GM12875 (cell line): ENCODE data around the gene CNTN4.

Experiments
- H3K4me3 ChIP-seq: one replicate; pipeline ENCODE4 v1.5.1; 2011; ENCODE audit warnings: low read depth, low read length, control low read depth
- CTCF ChIP-seq: IDR thresholded peaks from 2 replicates; pipeline ENCODE4 v1.5.1; 2011; ENCODE audit warnings: low read depth, mild to moderate bottlenecking, control low read depth, inconsistent platforms, low read length, moderate library complexity, borderline replicate concordance; ENCODE audit not compliant: insufficient read depth

CNTN4 gene

GRCh38 chr3:3065876-3066275 lies 967.2 kb downstream of the CNTN4 start:
- TF ChIP-seq CTCF, result no peak
- H3K4me3 ChIP-seq, result no peak overlapping the region

- TF ChIP-seq CTCF, result no peak
- no peak overlapping the region for H3K4me3 ChIP-seq
These were observed 967.7 kb downstream of the CNTN4 start for GRCh38 chr3:3066378-3066777.

- TF ChIP-seq CTCF, result no peak
- no peak overlapping the region for H3K4me3 ChIP-seq
These were observed 968.2 kb downstream of the CNTN4 start for GRCh38 chr3:3066910-3067309.

- TF ChIP-seq CTCF, result no peak
- no peak overlapping the region for H3K4me3 ChIP-seq
These were observed 969.8 kb downstream of the CNTN4 start for GRCh38 chr3:3068358-3068881.

GRCh38 chr3:3069723-3070122 lies 971.1 kb downstream of the CNTN4 start:
- TF ChIP-seq CTCF, result no peak
- no peak overlapping the region for H3K4me3 ChIP-seq

- H3K4me3 ChIP-seq, result no peak overlapping the region
- TF ChIP-seq CTCF, result no peak
These were observed 972.5 kb downstream of the CNTN4 start for GRCh38 chr3:3071136-3071535.

GRCh38 chr3:3074551-3075257 lies 976.0 kb downstream of the CNTN4 start:
- TF ChIP-seq CTCF, result no peak
- H3K4me3 ChIP-seq, result no peak overlapping the region
